Measurements from ENCODE around the gene APOC1.

APOC1 gene

DNA sequence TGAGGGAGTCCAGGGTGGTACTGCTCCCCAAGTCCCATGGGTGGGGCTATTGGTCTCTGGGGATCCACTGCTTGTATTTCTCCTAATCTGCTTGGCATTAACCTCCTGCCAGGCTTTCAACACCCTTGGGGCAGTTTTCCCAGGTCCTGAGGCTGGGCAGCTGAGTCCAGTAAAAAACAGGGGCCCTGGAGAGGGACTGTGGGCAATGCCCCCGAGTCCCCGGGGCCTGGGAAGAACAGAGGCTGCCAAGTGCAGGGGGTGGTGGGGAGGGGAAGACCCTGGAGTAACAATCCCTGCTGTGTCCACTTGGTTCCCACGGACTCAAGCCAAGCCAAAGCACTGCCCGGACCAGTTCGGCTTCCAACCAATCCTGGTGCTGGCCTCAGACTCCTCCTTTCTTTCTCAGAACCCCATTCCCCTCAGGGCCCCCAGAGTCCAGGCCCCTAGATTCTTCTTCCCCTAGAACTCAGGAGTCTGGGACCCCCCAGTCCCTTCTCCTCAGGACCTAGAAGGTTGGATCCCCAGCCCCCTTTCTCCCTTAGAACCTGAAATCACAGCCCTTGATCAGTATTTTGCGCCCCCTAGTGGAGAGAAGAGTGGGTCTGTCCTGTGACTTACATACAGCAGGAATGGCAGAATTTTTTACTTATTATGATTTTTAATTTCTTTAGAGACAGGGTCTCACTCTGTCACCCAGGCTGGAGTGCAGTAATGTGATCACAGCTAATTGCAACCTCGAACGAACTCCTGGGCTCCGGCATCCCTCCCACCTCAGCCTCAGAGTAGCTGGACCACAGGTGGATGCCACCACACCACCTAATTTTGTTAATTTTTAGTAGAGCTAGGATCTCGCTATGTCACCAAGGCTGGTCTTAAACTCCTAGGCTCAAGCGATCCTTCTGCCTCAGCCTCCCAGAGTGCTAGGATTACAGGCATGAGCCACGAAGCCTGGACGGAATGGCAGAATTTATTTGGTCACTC, 37.1 kb downstream of the APOC1 start:
- H3K27ac ChIP-seq (ENCODE audit: low read length, poor library complexity, severe bottlenecking) = no peak overlapping the region
- peaks cover 9% of the 10 kb centered on the region for H3K4me1 ChIP-seq (ENCODE audit: control insufficient read depth, insufficient read depth, low read depth, low read length)
- no peak overlapping the region for H2AFZ ChIP-seq (ENCODE audit: low read depth, low read length)
- no peak overlapping the region for H2BK15ac ChIP-seq (ENCODE audit: low read depth, poor library complexity, severe bottlenecking)
- peak overlapping the region; percentile 59 for H3K9ac ChIP-seq (ENCODE audit: low read length)
- no peak overlapping the region for H3K18ac ChIP-seq (ENCODE audit: low read depth in 1 of 2, low read length in 2 of 2)
- WGBS = 65% methylated on average over 12 of the region's 13 CpGs
- no peak overlapping the region for H4K91ac ChIP-seq (ENCODE audit: low read length)
- H3K27me3 ChIP-seq (ENCODE audit: control insufficient read depth in 1 of 2, insufficient read depth in 1 of 2, low read length in 2 of 2) = no peaks in the 10 kb centered on the region
- H2BK5ac ChIP-seq (ENCODE audit: low read depth, low read length, poor library complexity, severe bottlenecking) = no peak overlapping the region
- peak overlapping the region in 1 of 2 experiments; percentile 43 for H3K4me3 ChIP-seq (ENCODE audit: insufficient read depth in 1 of 2, low read depth in 1 of 2, low read length in 2 of 2)
- H2BK120ac ChIP-seq (ENCODE audit: low read depth, low read length) = no peak overlapping the region
- H3K23ac ChIP-seq (ENCODE audit: low read length in 2 of 2) = no peak overlapping the region
- H3K79me1 ChIP-seq (replicated peaks; ENCODE audit: low read length, poor library complexity, severe bottlenecking) = peaks cover 9% of the 10 kb centered on the region
- H3K14ac ChIP-seq (ENCODE audit: low read length in 2 of 2) = no peak overlapping the region
- H2BK12ac ChIP-seq (ENCODE audit: low read length in 2 of 2) = peak overlapping the region in 1 of 2 experiments; percentile 19
- no peak overlapping the region for H3K4ac ChIP-seq (ENCODE audit: low read depth in 1 of 2, low read length in 2 of 2)
- DNase-seq = peak; percentile 84
- peak overlapping the region; percentile 31 for H3K4me2 ChIP-seq (ENCODE audit: low read length, poor library complexity, severe bottlenecking)
- H3K36me3 ChIP-seq (ENCODE audit: control insufficient read depth in 1 of 2, insufficient read depth in 2 of 2, low read depth in 1 of 2, low read length in 2 of 2) = peaks cover 4 to 15% of the 10 kb centered on the region in 2 experiments
- H3K9me3 ChIP-seq (ENCODE audit: control insufficient read depth, low read length) = no peaks in the 10 kb centered on the region
- peak overlapping the region; percentile 5 for H4K8ac ChIP-seq (ENCODE audit: low read length)
- H2AK5ac ChIP-seq (ENCODE audit: low read length, severe bottlenecking) = no peak overlapping the region

DNA sequence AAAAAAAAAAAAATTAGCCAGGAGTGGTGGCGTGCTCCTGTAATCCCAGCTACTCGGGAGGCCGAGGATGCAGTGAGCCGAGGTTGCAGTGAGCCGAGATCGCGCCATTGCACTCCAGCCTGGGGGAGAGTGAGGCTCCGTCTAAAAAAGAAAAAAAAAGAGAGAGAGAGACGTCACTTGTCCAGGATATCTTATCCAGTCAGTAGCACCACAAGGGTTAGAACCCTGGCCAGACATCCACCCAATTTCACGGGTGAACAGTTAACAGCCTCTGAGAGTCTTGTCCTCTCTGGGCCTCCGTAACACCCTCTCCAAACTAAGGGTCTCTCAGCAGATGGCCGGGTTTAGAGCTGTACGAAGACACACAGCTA, 39.9 kb downstream of the APOC1 start:
- Histone ChIP-seq H3K79me1 (replicated peaks; ENCODE audit: low read length, poor library complexity, severe bottlenecking) (peaks cover 8% of the 10 kb centered on the region), H3K36me3 (ENCODE audit: control insufficient read depth in 1 of 2, insufficient read depth in 2 of 2, low read depth in 1 of 2, low read length in 2 of 2) (peaks cover 8 to 18% of the 10 kb centered on the region in 2 experiments), H3K27ac (ENCODE audit: low read length, poor library complexity, severe bottlenecking) (peak overlapping the region; percentile 98), H3K9me3 (ENCODE audit: control insufficient read depth, low read length) (no peaks in the 10 kb centered on the region), H2BK12ac (ENCODE audit: low read length in 2 of 2) (no peak overlapping the region), H3K27me3 (ENCODE audit: control insufficient read depth in 1 of 2, insufficient read depth in 1 of 2, low read length in 2 of 2) (no peaks in the 10 kb centered on the region), H2AFZ (ENCODE audit: low read depth, low read length) (peak overlapping the region; percentile 60), H3K23ac (ENCODE audit: low read length in 2 of 2) (no peak overlapping the region), H3K4me1 (ENCODE audit: control insufficient read depth, insufficient read depth, low read depth, low read length) (peaks cover 16% of the 10 kb centered on the region), H3K18ac (ENCODE audit: low read depth in 1 of 2, low read length in 2 of 2) (peak overlapping the region; percentile 79 to 97), H2BK15ac (ENCODE audit: low read depth, poor library complexity, severe bottlenecking) (no peak overlapping the region), H2AK5ac (ENCODE audit: low read length, severe bottlenecking) (peak overlapping the region; percentile 33), H3K14ac (ENCODE audit: low read length in 2 of 2) (no peak overlapping the region), H3K9ac (ENCODE audit: low read length) (peak overlapping the region; percentile 94), H3K4me2 (ENCODE audit: low read length, poor library complexity, severe bottlenecking) (peak overlapping the region; percentile 94), H3K4me3 (ENCODE audit: insufficient read depth in 1 of 2, low read depth in 1 of 2, low read length in 2 of 2) (peak overlapping the region; percentile 65 to 97), H2BK120ac (ENCODE audit: low read depth, low read length) (no peak overlapping the region), H4K91ac (ENCODE audit: low read length) (no peak overlapping the region), H4K8ac (ENCODE audit: low read length) (peak overlapping the region; percentile 99), H3K4ac (ENCODE audit: low read depth in 1 of 2, low read length in 2 of 2) (peak overlapping the region in 1 of 2 experiments; percentile 49), H2BK5ac (ENCODE audit: low read depth, low read length, poor library complexity, severe bottlenecking) (no peak overlapping the region)
- no peak for DNase-seq
- WGBS = 33% methylated on average over 6 of the region's 13 CpGs

DNA sequence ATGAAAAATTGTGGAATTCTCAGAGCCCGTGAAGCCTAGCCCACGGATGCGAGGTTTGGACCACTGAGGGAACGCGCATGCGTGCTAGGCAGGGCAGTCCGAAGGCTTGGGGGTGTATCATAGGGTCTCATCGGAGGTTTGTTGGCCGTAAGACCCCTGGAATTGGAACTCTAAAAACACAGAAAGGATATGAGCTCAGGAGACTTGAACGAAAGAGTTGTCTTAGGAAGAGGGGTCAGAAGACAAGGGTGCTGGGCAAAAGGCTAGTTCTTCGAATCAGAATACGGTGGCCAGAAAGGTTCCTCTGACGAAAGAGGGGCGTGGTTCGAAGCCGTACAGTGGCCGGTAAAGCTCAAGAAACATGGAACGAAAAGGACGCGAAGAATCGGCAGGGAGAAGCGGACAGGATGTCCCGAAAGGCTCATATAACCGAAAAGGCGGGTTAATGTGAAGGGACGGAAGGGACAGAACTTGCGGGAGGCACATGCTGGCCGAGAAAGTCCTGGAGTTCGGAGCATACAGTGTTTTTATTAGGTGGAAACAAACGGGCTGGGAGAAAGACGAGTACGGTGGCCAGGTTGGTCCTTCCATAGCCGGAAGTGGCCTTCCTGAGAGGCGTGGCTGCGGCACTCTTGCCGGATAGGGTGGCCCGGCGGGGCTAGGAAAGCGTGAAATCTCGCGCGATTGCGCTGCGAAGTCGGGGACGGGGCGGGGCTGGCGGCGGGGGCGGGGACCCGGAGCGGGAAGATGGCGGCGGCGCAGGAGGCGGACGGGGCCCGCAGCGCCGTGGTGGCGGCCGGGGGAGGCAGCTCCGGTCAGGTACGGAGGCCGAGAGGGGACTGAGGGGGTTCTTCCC, 40.5 kb downstream of the APOC1 start, which contains the start of gene CLPTM1:
Gene CLPTM1 (plus strand): TSS at position 732 of the 856 bp plus-strand sequence. CDS start 16 bp downstream, at position 748.
- Histone ChIP-seq H3K79me1 (replicated peaks; ENCODE audit: low read length, poor library complexity, severe bottlenecking) (peaks cover 10% of the 10 kb centered on the region), H2BK15ac (ENCODE audit: low read depth, poor library complexity, severe bottlenecking) (peak within 1 kb of the TSS; percentile 91), H2BK120ac (ENCODE audit: low read depth, low read length) (peak within 1 kb of the TSS; percentile 90), H3K14ac (ENCODE audit: low read length in 2 of 2) (peak within 1 kb of the TSS in 1 of 2 experiments; percentile 82), H3K4me3 (ENCODE audit: insufficient read depth in 1 of 2, low read depth in 1 of 2, low read length in 2 of 2) (peak within 1 kb of the TSS; percentile 92 to 97), H2AFZ (ENCODE audit: low read depth, low read length) (peak within 1 kb of the TSS; percentile 83), H3K36me3 (ENCODE audit: control insufficient read depth in 1 of 2, insufficient read depth in 2 of 2, low read depth in 1 of 2, low read length in 2 of 2) (peaks cover 8 to 19% of the 10 kb centered on the region in 2 experiments), H3K4ac (ENCODE audit: low read depth in 1 of 2, low read length in 2 of 2) (peak within 1 kb of the TSS; percentile 76 to 86), H3K27ac (ENCODE audit: low read length, poor library complexity, severe bottlenecking) (peak within 1 kb of the TSS; percentile 98), H3K4me2 (ENCODE audit: low read length, poor library complexity, severe bottlenecking) (peak within 1 kb of the TSS; percentile 94), H3K9ac (ENCODE audit: low read length) (peak within 1 kb of the TSS; percentile 94), H2BK5ac (ENCODE audit: low read depth, low read length, poor library complexity, severe bottlenecking) (peak within 1 kb of the TSS; percentile 71), H3K18ac (ENCODE audit: low read depth in 1 of 2, low read length in 2 of 2) (peak within 1 kb of the TSS; percentile 92 to 97), H3K27me3 (ENCODE audit: control insufficient read depth in 1 of 2, insufficient read depth in 1 of 2, low read length in 2 of 2) (no peaks in the 10 kb centered on the region), H2AK5ac (ENCODE audit: low read length, severe bottlenecking) (peak within 1 kb of the TSS; percentile 33), H3K4me1 (ENCODE audit: control insufficient read depth, insufficient read depth, low read depth, low read length) (peaks cover 16% of the 10 kb centered on the region), H3K23ac (ENCODE audit: low read length in 2 of 2) (peak within 1 kb of the TSS; percentile 15 to 65), H2BK12ac (ENCODE audit: low read length in 2 of 2) (no peak within 1 kb of the TSS), H4K91ac (ENCODE audit: low read length) (peak within 1 kb of the TSS; percentile 94), H3K9me3 (ENCODE audit: control insufficient read depth, low read length) (no peaks in the 10 kb centered on the region), H4K8ac (ENCODE audit: low read length) (peak within 1 kb of the TSS; percentile 99)
- peak; percentile 98 for DNase-seq
- WGBS = 1% methylated on average over 50 of the region's 65 CpGs

Measured in mesenchymal stem cell (in vitro differentiated cells and primary cell).